K562 (cell line): ENCODE measurements around the gene PAN3. TPM values are rescaled to one million over a fixed set of nuclear protein-coding genes. Genes with fewer than 3 reads are reported as not detected.

Experiments
- ATAC-seq: fragments of 200-7000 bp; cut with Tn5 transposase; 3 replicates; pipeline ENCODE4 v1.9.1; 2020; ENCODE audit warnings: moderate library complexity
- BruUV-seq: library from RNA; stranded (reverse); fragments of 400-500 nt; replicated peaks from 2 replicates; lab custom pipeline; 2021; lab: Mats Ljungman, UMichigan
- CTCF ChIA-PET: fragments of 300-600 bp; formaldehyde crosslinking; extraction: SDS; loops from one replicate; lab custom pipeline; 2021; ENCODE audit warnings: low intra/inter-chr PET ratio; lab: Yijun Ruan, JAX
- POLR2A ChIA-PET: fragments of 300-600, 350-650 bp; sonication (Branson Sonifier 250); formaldehyde crosslinking; extraction: SDS; loops from one replicate; lab custom pipeline; 2021; ENCODE audit warnings: antibody characterized with exemption, inconsistent platforms; lab: Yijun Ruan, JAX
- DNase-seq, 4 experiments: peaks; one replicate each; pipeline versions ENCODE4 v3.0.0 to v3.0.0-alpha.2; 2011 to 2018; ENCODE audit warnings: low spot score in 3 of 4, mixed read lengths in 3 of 4; ENCODE audit errors: extremely low read depth in 1 of 4
- FAIRE-seq: peaks from 2 replicates; lab custom pipeline; 2011; peaks lifted over from hg19 to GRCh38; lab: Jason Lieb, UNC
- H2AFZ ChIP-seq: 2 replicates; pipeline ENCODE4 v1.6.0; 2011; ENCODE audit warnings: low read depth, low read length, control low read depth, inconsistent platforms
- H3K27ac ChIP-seq: fragments of 200-600 bp; 3 replicates; pipeline ENCODE4 v1.8.0; 2011; ENCODE audit warnings: low read depth, mild to moderate bottlenecking, control low read depth, inconsistent platforms, low read length, moderate library complexity, mixed read lengths; ENCODE audit errors: extremely low read depth
- H3K27me3 ChIP-seq, 2 experiments: fragments of 300-600 bp in 1 of 2; 2 replicates in 1 of 2; 3 replicates in 1 of 2; pipeline versions ENCODE4 v1.6.0 to v1.8.0; 2011; ENCODE audit warnings: inconsistent platforms in 2 of 2, low read length in 2 of 2, mild to moderate bottlenecking in 1 of 2, mixed read lengths in 1 of 2, moderate library complexity in 1 of 2; ENCODE audit not compliant: control insufficient read depth in 2 of 2, insufficient read depth in 2 of 2
- H3K36me3 ChIP-seq: fragments of 300-600 bp; 3 replicates; pipeline ENCODE4 v1.8.0; 2011; ENCODE audit warnings: mild to moderate bottlenecking, low read length, inconsistent platforms; ENCODE audit not compliant: control insufficient read depth, insufficient read depth
- H3K4me1 ChIP-seq, 2 experiments: fragments of 200-600 bp in 1 of 2; replicated peaks in 1 of 2; 2 replicates in 1 of 2; 3 replicates in 1 of 2; pipeline versions ENCODE4 v1.5.1 to v1.8.0; 2011; ENCODE audit warnings: inconsistent platforms in 2 of 2, low read length in 2 of 2, mild to moderate bottlenecking in 1 of 2, mixed read lengths in 1 of 2, moderate library complexity in 1 of 2; ENCODE audit not compliant: control insufficient read depth in 2 of 2, insufficient read depth in 2 of 2
- H3K4me2 ChIP-seq: 2 replicates; pipeline ENCODE4 v1.6.1; 2011; ENCODE audit warnings: low read length, control low read depth, inconsistent platforms, mixed read lengths; ENCODE audit not compliant: insufficient read depth
- H3K4me3 ChIP-seq: fragments of 200-600 bp; sonication (generic), shearing (Covaris generic); 2 replicates; pipeline ENCODE4 v1.5.1; 2016; ENCODE audit warnings: control low read depth, inconsistent platforms
- H3K79me2 ChIP-seq: fragments of 200-600 bp; 3 replicates; pipeline ENCODE4 v1.8.0; 2011; ENCODE audit warnings: low read length, inconsistent platforms; ENCODE audit not compliant: control insufficient read depth, insufficient read depth
- H3K9ac ChIP-seq, 2 experiments: 2 replicates each; pipeline versions ENCODE4 v1.6.0 to v1.6.1; 2011; ENCODE audit warnings: low read depth in 2 of 2, low read length in 2 of 2, control low read depth in 1 of 2, inconsistent platforms in 1 of 2, mild to moderate bottlenecking in 1 of 2, mixed read lengths in 1 of 2; ENCODE audit not compliant: insufficient read depth in 1 of 2
- H3K9me1 ChIP-seq: one replicate; pipeline ENCODE4 v1.6.0; 2011; ENCODE audit warnings: inconsistent platforms, mild to moderate bottlenecking, low read length, moderate library complexity; ENCODE audit not compliant: control insufficient read depth, insufficient read depth
- H3K9me3 ChIP-seq: replicated peaks from 2 replicates; pipeline ENCODE4 v1.5.1; 2011; ENCODE audit warnings: low read depth, low read length, inconsistent platforms; ENCODE audit not compliant: control insufficient read depth, insufficient read depth
- H4K20me1 ChIP-seq: replicated peaks from 2 replicates; pipeline ENCODE4 v1.6.1; 2011; ENCODE audit warnings: low read length, inconsistent platforms, mixed read lengths; ENCODE audit not compliant: control insufficient read depth, insufficient read depth
- CXXC5 ChIP-seq: fragments of 250-450 bp; sonication (Bioruptor Pico); IDR thresholded peaks from 2 replicates; pipeline ENCODE4 v1.8.0; 2022; ENCODE audit warnings: inconsistent platforms, mild to moderate bottlenecking, moderate library complexity
- GABPB1 ChIP-seq: sonication (generic); formaldehyde crosslinking; IDR thresholded peaks from 2 replicates; pipeline ENCODE4 v1.8.0; 2022; ENCODE audit warnings: mild to moderate bottlenecking, missing genetic modification reagents
- HMGN3 ChIP-seq: IDR thresholded peaks from 2 replicates; pipeline ENCODE4 v1.6.1; 2011; ENCODE audit warnings: borderline replicate concordance, low read depth, mild to moderate bottlenecking, mixed read lengths, low read length; ENCODE audit not compliant: insufficient read length; ENCODE audit errors: extremely low read depth
- NFE2 ChIP-seq: IDR thresholded peaks from 2 replicates; pipeline ENCODE4 v1.6.1; 2014; ENCODE audit warnings: antibody characterized with exemption, low read depth
- NKRF ChIP-seq: fragments of 450-650 bp; IDR thresholded peaks from 2 replicates; pipeline ENCODE4 v1.6.1; 2016; ENCODE audit warnings: borderline replicate concordance
- RUNX1 ChIP-seq: sonication (generic); IDR thresholded peaks from 2 replicates; pipeline ENCODE4 v1.6.1; 2016; ENCODE audit warnings: antibody characterized with exemption, low read depth
- WHSC1 ChIP-seq: IDR thresholded peaks from one replicate; pipeline ENCODE4 v1.6.1; 2012; ENCODE audit warnings: low read length, control low read depth, inconsistent platforms
- WGBS: fragments of 100-300 bp; shearing (Covaris generic); methylation state at CpG from one replicate; pipeline ENCODE4 v1.1.6; 2016; ENCODE audit warnings: low coverage, mixed read lengths; ENCODE audit not compliant: insufficient coverage; ENCODE audit errors: missing lambda C conversion rate; 5-methylcytosine and 5-hydroxymethylcytosine counted together
- in situ Hi-C: fragments of 300-500 bp; cut with MboI; formaldehyde crosslinking; loops from 4 replicates; pipeline ENCODE4 v1.15.0; 2018; ENCODE audit warnings: inconsistent platforms, mixed read lengths
- intact Hi-C: fragments of 100-400 bp; cut with micrococcal nuclease; formaldehyde crosslinking; loops from 2 replicates; pipeline ENCODE4 v1.14.2; 2022
- polyA plus RNA-seq, 8 experiments: library from polyadenylated mRNA; depleted of rRNA in 4 of 8; stranded (reverse) in 5 of 8; unstranded in 3 of 8; fragments of >200 nt; fragmentation: Nextera tagmentation in 2 of 8; fragmentation: Illumina TruSeq in 1 of 8; extraction: Ambion mirVana in 2 of 8; extraction: Trizol in 1 of 8; gene quantifications; 2 replicates each; pipeline versions ENCODE4 v1.2.1 to v1.2.3, GENCODE V29; 2011 to 2014; ENCODE audit warnings: inconsistent platforms in 1 of 8, missing spikeins in 1 of 8
- total RNA-seq, 7 experiments: library from RNA; depleted of rRNA in 6 of 7; stranded (reverse); fragments of >200 nt in 6 of 7; fragmentation: Illumina TruSeq in 2 of 7; extraction: Trizol in 2 of 7; gene quantifications; 2 replicates each; pipeline versions ENCODE4 v1.2.1 to v1.2.3, GENCODE V29; 2011 to 2021; ENCODE audit warnings: low replicate concordance in 1 of 7

PAN3 gene
- total and polyA plus RNA-seq, 9 of the 15 experiments (the other 6 are each of a cell fraction or from before 2014, with no cell fraction given), result 7.2 to 19.9 (median 11.6) TPM

- no peak overlapping the region for H3K9ac ChIP-seq
- POLR2A ChIA-PET, result no interaction called here
These were observed 9.2 kb downstream of the PAN3 start for GRCh38 chr13:28147495-28147894.

More at GRCh38 chr13:28147495-28147894, 9.2 kb downstream of the PAN3 start:
- Histone ChIP-seq H3K27ac (no peak overlapping the region), H4K20me1 (no peaks in the 10 kb centered on the region), H2AFZ (no peak overlapping the region), H3K27me3 (no peaks in the 10 kb centered on the region), H3K36me3 (peaks cover 18% of the 10 kb centered on the region; the same call in 1 of the 3 replicates), H3K4me3 (no peak overlapping the region), H3K9me3 (no peaks in the 10 kb centered on the region), H3K9me1 (no peaks in the 10 kb centered on the region), H3K4me2 (no peak overlapping the region), H3K4me1 (peaks cover 0 to 7% of the 10 kb centered on the region in 2 experiments; a peak in 2 of 5 replicates), H3K79me2 (peaks cover 91% of the 10 kb centered on the region)
- DNase-seq, result no peak
- ATAC-seq, result no peak
- TF ChIP-seq NKRF (no peak), WHSC1 (no peak), RUNX1 (no peak), HMGN3 (no peak), GABPB1 (CRISPR knock-in tag) (no peak), NFE2 (no peak), CXXC5 (CRISPR knock-in tag) (no peak)
- CTCF ChIA-PET, result no interaction called here
- in situ Hi-C loops (no loop called here), intact Hi-C loops (no loop called here)
- WGBS, result 75% methylated on average over 1 of the region's 1 CpG
- FAIRE-seq, result no peak
- BruUV-seq, result no TSS peak
